Neural crest cell (in vitro differentiated cells): ENCODE results near the gene NAV2. TPM values are rescaled to one million over a fixed set of nuclear protein-coding genes. Genes with fewer than 3 reads are reported as not detected.

Experiments used
- DNase-seq: peaks from one replicate; pipeline ENCODE4 v3.0.0; 2021; ENCODE audit warnings: low read depth, mixed read lengths, low spot score
- H3K27ac Mint-ChIP-seq: one replicate; pipeline ENCODE4 v1.8.0; 2021; ENCODE audit warnings: mild to moderate bottlenecking, mixed read lengths; ENCODE audit not compliant: unreplicated experiment
- H3K27me3 Mint-ChIP-seq: 2 replicates; pipeline ENCODE4 v1.8.0; 2021; ENCODE audit warnings: low read depth, mild to moderate bottlenecking, mixed read lengths
- H3K36me3 Mint-ChIP-seq: 2 replicates; pipeline ENCODE4 v1.8.0; 2021; ENCODE audit warnings: low read depth, mild to moderate bottlenecking, mixed read lengths
- H3K4me1 Mint-ChIP-seq: 2 replicates; pipeline ENCODE4 v1.8.0; 2021; ENCODE audit warnings: mixed read lengths
- H3K4me3 Mint-ChIP-seq: one replicate; pipeline ENCODE4 v1.8.0; 2021; ENCODE audit warnings: mild to moderate bottlenecking, mixed read lengths
- H3K9me3 Mint-ChIP-seq: 2 replicates; pipeline ENCODE4 v1.8.0; 2021; ENCODE audit warnings: mixed read lengths
- total RNA-seq: library from RNA; stranded (reverse); gene quantifications from 2 replicates; pipeline ENCODE4 v1.2.1, GENCODE V29; 2021
- TF ChIP-seq, protein P1 (sequence below): fragments of 200-600 bp; sonication (generic); conservative IDR thresholded peaks from 2 replicates; pipeline ENCODE4 v1.5.0; 2021; ENCODE audit warnings: antibody characterized with exemption, mild to moderate bottlenecking

NAV2 gene
- total RNA-seq, 1 donor from 2014 or later: 14.1 TPM

- Mint-ChIP-seq H3K27me3 (no peaks in the 10 kb centered on the region), H3K4me3 (no peak overlapping the region), H3K9me3 (no peaks in the 10 kb centered on the region), H3K36me3 (no peaks in the 10 kb centered on the region), H3K4me1 (peaks cover 40% of the 10 kb centered on the region), H3K27ac (no peak overlapping the region)
- TF ChIP-seq, protein P1, sequence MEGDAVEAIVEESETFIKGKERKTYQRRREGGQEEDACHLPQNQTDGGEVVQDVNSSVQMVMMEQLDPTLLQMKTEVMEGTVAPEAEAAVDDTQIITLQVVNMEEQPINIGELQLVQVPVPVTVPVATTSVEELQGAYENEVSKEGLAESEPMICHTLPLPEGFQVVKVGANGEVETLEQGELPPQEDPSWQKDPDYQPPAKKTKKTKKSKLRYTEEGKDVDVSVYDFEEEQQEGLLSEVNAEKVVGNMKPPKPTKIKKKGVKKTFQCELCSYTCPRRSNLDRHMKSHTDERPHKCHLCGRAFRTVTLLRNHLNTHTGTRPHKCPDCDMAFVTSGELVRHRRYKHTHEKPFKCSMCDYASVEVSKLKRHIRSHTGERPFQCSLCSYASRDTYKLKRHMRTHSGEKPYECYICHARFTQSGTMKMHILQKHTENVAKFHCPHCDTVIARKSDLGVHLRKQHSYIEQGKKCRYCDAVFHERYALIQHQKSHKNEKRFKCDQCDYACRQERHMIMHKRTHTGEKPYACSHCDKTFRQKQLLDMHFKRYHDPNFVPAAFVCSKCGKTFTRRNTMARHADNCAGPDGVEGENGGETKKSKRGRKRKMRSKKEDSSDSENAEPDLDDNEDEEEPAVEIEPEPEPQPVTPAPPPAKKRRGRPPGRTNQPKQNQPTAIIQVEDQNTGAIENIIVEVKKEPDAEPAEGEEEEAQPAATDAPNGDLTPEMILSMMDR: no peak
- DNase-seq: no peak
These were observed 114.9 kb downstream of the NAV2 start for GRCh38 chr11:19827399-19828135.

DNA sequence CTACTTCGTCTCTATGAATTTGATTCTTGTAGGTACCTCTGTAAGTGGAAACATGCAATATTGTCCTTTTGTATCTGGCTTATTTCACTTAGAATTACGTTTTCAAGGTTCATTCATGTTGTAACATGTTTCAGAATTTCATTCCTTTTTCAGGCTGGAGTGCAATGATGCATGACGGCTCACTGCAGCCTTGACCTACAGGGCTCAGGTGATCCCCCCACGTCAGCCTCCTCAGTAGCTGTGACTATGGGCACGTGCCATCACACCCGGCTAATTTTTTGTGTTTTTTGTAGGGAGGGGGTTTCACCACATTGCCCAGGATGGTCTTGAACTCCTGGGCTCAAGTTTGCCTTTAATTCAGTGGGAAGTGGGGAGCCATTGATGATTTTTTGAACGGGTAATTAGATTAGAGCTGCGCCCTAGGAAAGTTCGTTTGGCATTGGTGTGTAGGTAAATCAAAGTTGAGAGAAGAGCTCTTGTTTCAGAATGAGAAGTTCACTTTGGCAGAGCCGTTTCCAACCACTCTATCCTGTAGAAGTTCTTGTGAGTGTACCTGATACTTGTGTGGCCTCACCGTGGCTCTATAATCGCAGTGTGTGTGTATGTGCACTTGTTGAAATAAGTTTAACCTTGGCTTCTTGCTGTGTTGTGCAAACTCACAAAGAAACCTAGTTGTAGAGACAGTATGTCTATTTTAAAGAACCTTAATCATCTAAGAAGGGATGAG lies 115.9 kb downstream of the NAV2 start:
- Mint-ChIP-seq H3K27ac (no peak overlapping the region), H3K9me3 (no peaks in the 10 kb centered on the region), H3K36me3 (peaks cover 2% of the 10 kb centered on the region), H3K4me3 (no peak overlapping the region), H3K4me1 (peaks cover 46% of the 10 kb centered on the region), H3K27me3 (no peaks in the 10 kb centered on the region)
- DNase-seq: no peak
- TF ChIP-seq, protein P1: no peak

GRCh38 chr11:19829109-19829837 lies 116.6 kb downstream of the NAV2 start:
- H3K4me1 Mint-ChIP-seq: peaks cover 46% of the 10 kb centered on the region
- no peak overlapping the region for H3K4me3 Mint-ChIP-seq
- no peaks in the 10 kb centered on the region for H3K9me3 Mint-ChIP-seq
- H3K27me3 Mint-ChIP-seq: no peaks in the 10 kb centered on the region
- DNase-seq: no peak
- TF ChIP-seq, protein P1: no peak
- H3K36me3 Mint-ChIP-seq: peaks cover 8% of the 10 kb centered on the region
- H3K27ac Mint-ChIP-seq: no peak overlapping the region

GRCh38 chr11:19832086-19832750 lies 119.6 kb downstream of the NAV2 start:
- TF ChIP-seq, protein P1: no peak
- Mint-ChIP-seq H3K4me1 (peaks cover 41% of the 10 kb centered on the region), H3K27ac (peak overlapping the region; percentile 29), H3K27me3 (no peaks in the 10 kb centered on the region), H3K9me3 (no peaks in the 10 kb centered on the region), H3K4me3 (peak overlapping the region; percentile 62), H3K36me3 (peaks cover 10% of the 10 kb centered on the region)
- peak; percentile 8 for DNase-seq

- H3K27me3 Mint-ChIP-seq: no peaks in the 10 kb centered on the region
- no peak for DNase-seq
- no peaks in the 10 kb centered on the region for H3K9me3 Mint-ChIP-seq
- no peak overlapping the region for H3K27ac Mint-ChIP-seq
- TF ChIP-seq, protein P1: no peak
- no peak overlapping the region for H3K4me3 Mint-ChIP-seq
- H3K36me3 Mint-ChIP-seq: peaks cover 10% of the 10 kb centered on the region
- peaks cover 37% of the 10 kb centered on the region for H3K4me1 Mint-ChIP-seq
These were observed 120.3 kb downstream of the NAV2 start for GRCh38 chr11:19832901-19833300.
